HEK293 (cell line): Measurements from ENCODE around the gene RILP.
"Not testable (repeated sequence)": the region's sequence is repeated elsewhere in the genome, so short reads cannot be mapped to it uniquely, and the experiment has no call there.

Experiments
- HOXD13 ChIP-seq: sonication (generic); formaldehyde crosslinking; IDR thresholded peaks from 2 replicates; pipeline ENCODE4 v1.8.0; 2022; ENCODE audit warnings: missing genetic modification reagents, borderline replicate concordance
- KLF1 ChIP-seq: fragments of 450-650 bp; formaldehyde crosslinking; IDR thresholded peaks from 2 replicates; pipeline ENCODE4 v1.5.1; 2016; ENCODE audit warnings: missing biosample characterization, missing genetic modification characterization
- YY1 ChIP-seq: fragments of 450-650 bp; formaldehyde crosslinking; IDR thresholded peaks from 2 replicates; pipeline ENCODE4 v1.5.1; 2018; ENCODE audit warnings: missing biosample characterization, missing genetic modification characterization
- ZEB2 ChIP-seq: fragments of 450-650 bp; formaldehyde crosslinking; IDR thresholded peaks from 2 replicates; pipeline ENCODE4 v1.5.1; 2016; ENCODE audit warnings: missing biosample characterization, missing genetic modification characterization
- ZNF221 ChIP-seq: fragments of 450-650 bp; formaldehyde crosslinking; IDR thresholded peaks from 2 replicates; pipeline ENCODE4 v1.5.1; 2017; ENCODE audit warnings: missing biosample characterization, missing genetic modification characterization, borderline replicate concordance
- ZNF335 ChIP-seq: fragments of 450-650 bp; formaldehyde crosslinking; conservative IDR thresholded peaks from 2 replicates; pipeline ENCODE4 v1.5.1; 2016; ENCODE audit warnings: missing biosample characterization, missing genetic modification characterization
- ZNF449 ChIP-seq: fragments of 450-650 bp; formaldehyde crosslinking; IDR thresholded peaks from 2 replicates; pipeline ENCODE4 v1.5.1; 2017; ENCODE audit warnings: missing biosample characterization, mild to moderate bottlenecking, missing genetic modification characterization, moderate library complexity
- ZNF501 ChIP-seq: fragments of 450-650 bp; formaldehyde crosslinking; IDR thresholded peaks from 2 replicates; pipeline ENCODE4 v1.5.1; 2016; ENCODE audit warnings: missing biosample characterization, missing genetic modification characterization
- ZNF555 ChIP-seq: fragments of 450-650 bp; formaldehyde crosslinking; conservative IDR thresholded peaks from 2 replicates; pipeline ENCODE4 v1.5.1; 2017; ENCODE audit warnings: missing biosample characterization, mild to moderate bottlenecking, missing genetic modification characterization, inconsistent platforms
- ZNF623 ChIP-seq: fragments of 450-650 bp; formaldehyde crosslinking; IDR thresholded peaks from 2 replicates; pipeline ENCODE4 v1.5.1; 2016; ENCODE audit warnings: missing biosample characterization, missing genetic modification characterization
- TF ChIP-seq, protein P1 (sequence below): fragments of 450-650 bp; formaldehyde crosslinking; IDR thresholded peaks from 2 replicates; pipeline ENCODE4 v1.5.1; 2016; ENCODE audit warnings: missing biosample characterization, missing genetic modification characterization
- TF ChIP-seq, protein P2 (sequence below): fragments of 450-650 bp; formaldehyde crosslinking; IDR thresholded peaks from 2 replicates; pipeline ENCODE4 v1.5.1; 2016; ENCODE audit warnings: missing biosample characterization, missing genetic modification characterization
- TF ChIP-seq, protein P3 (sequence below): fragments of 450-650 bp; formaldehyde crosslinking; IDR thresholded peaks from 2 replicates; pipeline ENCODE4 v1.5.1; 2016; ENCODE audit warnings: missing biosample characterization, missing genetic modification characterization, low read depth
- TF ChIP-seq, protein P4 (sequence below): fragments of 450-650 bp; formaldehyde crosslinking; IDR thresholded peaks from 2 replicates; pipeline ENCODE4 v1.5.1; 2016; ENCODE audit warnings: missing biosample characterization, missing genetic modification characterization

DNA sequence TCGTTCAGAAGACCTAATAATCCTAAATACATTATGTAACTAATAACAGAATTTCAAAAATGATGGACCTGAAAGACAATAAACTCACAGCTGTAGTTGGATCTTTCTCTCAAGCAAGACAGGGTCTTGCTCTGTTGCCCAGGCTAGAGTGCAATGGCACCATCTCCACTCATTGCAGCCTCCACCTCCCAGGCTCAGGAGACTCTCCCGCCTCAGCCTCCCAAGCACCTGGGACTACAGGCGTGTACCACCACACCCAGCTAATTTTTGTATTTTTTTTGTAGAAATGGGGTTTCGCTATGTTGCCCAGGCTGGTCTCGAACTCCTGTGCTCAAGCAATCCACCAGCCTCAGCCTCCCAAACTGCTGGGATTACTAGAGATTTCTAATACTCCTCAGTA, 14.3 kb upstream of the RILP start:
- TF ChIP-seq ZNF449 (tag by site-specific recombination); YY1 (tag by site-specific recombination); ZNF501 (tag by site-specific recombination); HOXD13 (CRISPR knock-in tag); ZNF221 (tag by site-specific recombination); ZNF623; ZEB2 (tag by site-specific recombination); ZNF335 (tag by site-specific recombination); ZNF555 (tag by site-specific recombination); KLF1 (tag by site-specific recombination): not testable (repeated sequence)
- TF ChIP-seq, protein P1, sequence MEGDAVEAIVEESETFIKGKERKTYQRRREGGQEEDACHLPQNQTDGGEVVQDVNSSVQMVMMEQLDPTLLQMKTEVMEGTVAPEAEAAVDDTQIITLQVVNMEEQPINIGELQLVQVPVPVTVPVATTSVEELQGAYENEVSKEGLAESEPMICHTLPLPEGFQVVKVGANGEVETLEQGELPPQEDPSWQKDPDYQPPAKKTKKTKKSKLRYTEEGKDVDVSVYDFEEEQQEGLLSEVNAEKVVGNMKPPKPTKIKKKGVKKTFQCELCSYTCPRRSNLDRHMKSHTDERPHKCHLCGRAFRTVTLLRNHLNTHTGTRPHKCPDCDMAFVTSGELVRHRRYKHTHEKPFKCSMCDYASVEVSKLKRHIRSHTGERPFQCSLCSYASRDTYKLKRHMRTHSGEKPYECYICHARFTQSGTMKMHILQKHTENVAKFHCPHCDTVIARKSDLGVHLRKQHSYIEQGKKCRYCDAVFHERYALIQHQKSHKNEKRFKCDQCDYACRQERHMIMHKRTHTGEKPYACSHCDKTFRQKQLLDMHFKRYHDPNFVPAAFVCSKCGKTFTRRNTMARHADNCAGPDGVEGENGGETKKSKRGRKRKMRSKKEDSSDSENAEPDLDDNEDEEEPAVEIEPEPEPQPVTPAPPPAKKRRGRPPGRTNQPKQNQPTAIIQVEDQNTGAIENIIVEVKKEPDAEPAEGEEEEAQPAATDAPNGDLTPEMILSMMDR (tag by site-specific recombination) = not testable (repeated sequence)
- TF ChIP-seq, protein P2, sequence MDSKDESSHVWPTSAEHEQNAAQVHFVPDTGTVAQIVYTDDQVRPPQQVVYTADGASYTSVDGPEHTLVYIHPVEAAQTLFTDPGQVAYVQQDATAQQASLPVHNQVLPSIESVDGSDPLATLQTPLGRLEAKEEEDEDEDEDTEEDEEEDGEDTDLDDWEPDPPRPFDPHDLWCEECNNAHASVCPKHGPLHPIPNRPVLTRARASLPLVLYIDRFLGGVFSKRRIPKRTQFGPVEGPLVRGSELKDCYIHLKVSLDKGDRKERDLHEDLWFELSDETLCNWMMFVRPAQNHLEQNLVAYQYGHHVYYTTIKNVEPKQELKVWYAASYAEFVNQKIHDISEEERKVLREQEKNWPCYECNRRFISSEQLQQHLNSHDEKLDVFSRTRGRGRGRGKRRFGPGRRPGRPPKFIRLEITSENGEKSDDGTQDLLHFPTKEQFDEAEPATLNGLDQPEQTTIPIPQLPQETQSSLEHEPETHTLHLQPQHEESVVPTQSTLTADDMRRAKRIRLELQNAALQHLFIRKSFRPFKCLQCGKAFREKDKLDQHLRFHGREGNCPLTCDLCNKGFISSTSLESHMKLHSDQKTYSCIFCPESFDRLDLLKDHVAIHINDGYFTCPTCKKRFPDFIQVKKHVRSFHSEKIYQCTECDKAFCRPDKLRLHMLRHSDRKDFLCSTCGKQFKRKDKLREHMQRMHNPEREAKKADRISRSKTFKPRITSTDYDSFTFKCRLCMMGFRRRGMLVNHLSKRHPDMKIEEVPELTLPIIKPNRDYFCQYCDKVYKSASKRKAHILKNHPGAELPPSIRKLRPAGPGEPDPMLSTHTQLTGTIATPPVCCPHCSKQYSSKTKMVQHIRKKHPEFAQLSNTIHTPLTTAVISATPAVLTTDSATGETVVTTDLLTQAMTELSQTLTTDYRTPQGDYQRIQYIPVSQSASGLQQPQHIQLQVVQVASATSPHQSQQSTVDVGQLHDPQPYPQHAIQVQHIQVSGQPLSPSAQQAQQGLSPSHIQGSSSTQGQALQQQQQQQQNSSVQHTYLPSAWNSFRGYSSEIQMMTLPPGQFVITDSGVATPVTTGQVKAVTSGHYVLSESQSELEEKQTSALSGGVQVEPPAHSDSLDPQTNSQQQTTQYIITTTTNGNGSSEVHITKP (tag by site-specific recombination) = not testable (repeated sequence)
- TF ChIP-seq, protein P3, sequence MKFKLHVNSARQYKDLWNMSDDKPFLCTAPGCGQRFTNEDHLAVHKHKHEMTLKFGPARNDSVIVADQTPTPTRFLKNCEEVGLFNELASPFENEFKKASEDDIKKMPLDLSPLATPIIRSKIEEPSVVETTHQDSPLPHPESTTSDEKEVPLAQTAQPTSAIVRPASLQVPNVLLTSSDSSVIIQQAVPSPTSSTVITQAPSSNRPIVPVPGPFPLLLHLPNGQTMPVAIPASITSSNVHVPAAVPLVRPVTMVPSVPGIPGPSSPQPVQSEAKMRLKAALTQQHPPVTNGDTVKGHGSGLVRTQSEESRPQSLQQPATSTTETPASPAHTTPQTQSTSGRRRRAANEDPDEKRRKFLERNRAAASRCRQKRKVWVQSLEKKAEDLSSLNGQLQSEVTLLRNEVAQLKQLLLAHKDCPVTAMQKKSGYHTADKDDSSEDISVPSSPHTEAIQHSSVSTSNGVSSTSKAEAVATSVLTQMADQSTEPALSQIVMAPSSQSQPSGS (tag by site-specific recombination) = not testable (repeated sequence)
- TF ChIP-seq, protein P4, sequence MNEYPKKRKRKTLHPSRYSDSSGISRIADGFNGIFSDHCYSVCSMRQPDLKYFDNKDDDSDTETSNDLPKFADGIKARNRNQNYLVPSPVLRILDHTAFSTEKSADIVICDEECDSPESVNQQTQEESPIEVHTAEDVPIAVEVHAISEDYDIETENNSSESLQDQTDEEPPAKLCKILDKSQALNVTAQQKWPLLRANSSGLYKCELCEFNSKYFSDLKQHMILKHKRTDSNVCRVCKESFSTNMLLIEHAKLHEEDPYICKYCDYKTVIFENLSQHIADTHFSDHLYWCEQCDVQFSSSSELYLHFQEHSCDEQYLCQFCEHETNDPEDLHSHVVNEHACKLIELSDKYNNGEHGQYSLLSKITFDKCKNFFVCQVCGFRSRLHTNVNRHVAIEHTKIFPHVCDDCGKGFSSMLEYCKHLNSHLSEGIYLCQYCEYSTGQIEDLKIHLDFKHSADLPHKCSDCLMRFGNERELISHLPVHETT = not testable (repeated sequence)
